Fibroblast of peridontal ligament (primary cell): ENCODE results near the gene ARHGAP24.

ENCODE experiments used
- DNase-seq: peaks from one replicate; pipeline ENCODE4 v3.0.0-alpha.2; 2010; ENCODE audit errors: extremely low read depth

The ARHGAP24 gene

DNA sequence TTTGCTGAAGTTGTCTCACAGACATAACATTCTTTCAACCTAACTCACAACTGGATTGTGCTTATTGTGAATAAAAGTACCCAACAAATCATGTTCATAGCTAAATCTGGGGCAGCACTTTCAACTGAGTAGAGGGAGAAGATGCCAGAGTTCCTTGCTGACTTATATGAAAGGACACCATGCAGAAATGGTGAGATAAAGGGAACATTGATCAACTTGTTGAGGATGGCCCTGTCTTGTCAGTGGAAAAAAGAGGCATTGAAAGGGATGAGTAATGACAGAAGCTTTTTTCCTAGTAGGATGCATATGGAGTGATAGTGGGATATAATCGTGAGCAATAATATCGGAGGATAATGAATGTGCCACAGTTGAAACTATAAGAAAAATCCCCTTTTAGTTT is 221.7 kb downstream of the ARHGAP24 start:
- no peak for DNase-seq

GRCh38 chr4:85697854-85698253 is 222.9 kb downstream of the ARHGAP24 start:
- no peak for DNase-seq

- no peak for DNase-seq
These were observed 225.4 kb downstream of the ARHGAP24 start for GRCh38 chr4:85700362-85700761.

DNA sequence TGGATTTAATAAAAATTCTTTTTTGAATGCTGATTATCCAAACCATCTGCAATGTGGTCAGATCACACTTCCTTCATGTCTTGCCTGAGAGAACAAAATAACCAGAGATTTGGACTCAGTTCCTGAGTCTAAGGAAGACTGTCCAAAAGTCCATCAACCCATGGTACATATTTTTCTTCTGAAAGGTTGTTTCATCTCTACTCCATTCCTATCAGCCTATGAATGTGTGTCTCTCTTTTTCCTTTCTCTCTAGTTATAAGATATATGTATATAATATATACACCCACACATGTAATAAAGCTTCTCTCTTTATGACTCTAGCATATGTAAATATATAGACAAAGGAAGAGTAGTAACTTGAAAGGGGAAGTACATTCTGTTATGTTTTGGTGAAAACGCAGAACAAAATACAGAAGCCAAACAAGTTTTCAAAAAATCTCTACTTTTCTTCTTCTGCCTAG is 226.9 kb downstream of the ARHGAP24 start:
- peak; percentile 57 for DNase-seq

DNA sequence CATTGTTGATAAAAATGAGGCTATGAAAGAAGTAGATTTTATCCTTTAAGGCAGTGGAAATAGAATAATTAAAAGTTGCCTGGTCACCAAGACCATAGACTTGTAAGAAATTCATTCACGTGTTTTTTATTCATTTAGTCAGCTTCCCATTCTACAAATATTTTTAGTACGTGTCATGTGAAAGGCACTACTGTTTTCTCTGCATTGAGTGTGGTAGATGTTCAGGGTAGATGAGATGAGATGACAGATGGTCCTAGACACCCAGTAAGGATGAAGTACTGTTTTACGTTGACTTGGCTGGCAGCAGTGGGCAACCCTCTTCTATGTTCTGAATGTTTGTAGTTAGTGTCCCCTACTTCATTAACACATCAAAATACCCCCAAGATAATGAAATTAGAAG is 228.1 kb downstream of the ARHGAP24 start:
- DNase-seq = no peak

DNA sequence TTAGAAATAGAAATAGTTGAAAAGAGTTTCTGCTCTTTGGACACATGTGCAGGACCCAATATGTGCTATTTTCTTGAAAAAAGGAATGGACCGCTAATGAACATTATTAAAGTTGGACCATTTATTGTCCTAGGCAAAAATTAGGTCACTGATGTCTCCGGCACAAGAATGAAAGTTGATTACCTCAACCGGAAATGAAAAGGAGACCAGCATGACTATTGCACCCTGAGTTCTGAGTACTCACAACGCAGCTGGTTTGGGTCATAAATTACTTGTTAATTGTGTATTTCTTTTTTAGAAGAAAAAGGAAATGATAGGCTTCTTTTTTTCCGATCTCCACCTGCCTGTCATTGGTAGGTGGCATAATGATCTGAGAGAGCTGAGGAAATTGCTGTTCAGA is 232.7 kb downstream of the ARHGAP24 start:
- DNase-seq = no peak

DNA sequence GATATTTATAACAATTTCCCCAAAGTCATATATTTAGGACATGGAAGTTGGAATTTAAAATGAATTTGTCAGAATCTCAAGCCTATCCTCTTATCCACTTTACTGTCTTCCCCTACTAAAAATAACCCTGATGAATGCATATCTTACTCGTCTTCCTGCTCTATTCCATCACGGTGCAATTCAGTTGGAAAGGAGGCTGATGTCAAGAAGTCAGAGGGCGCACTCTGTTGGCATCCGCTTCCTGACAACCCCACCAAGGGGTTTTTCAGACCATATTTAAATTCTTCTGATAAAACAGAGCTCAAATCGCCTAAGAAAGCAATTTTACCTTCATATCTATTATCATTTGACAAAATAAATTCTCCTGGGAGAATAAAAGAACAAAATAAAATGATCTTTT is 233.5 kb downstream of the ARHGAP24 start:
- no peak for DNase-seq

GRCh38 chr4:85713005-85713404 is 238.1 kb downstream of the ARHGAP24 start:
- no peak for DNase-seq

DNA sequence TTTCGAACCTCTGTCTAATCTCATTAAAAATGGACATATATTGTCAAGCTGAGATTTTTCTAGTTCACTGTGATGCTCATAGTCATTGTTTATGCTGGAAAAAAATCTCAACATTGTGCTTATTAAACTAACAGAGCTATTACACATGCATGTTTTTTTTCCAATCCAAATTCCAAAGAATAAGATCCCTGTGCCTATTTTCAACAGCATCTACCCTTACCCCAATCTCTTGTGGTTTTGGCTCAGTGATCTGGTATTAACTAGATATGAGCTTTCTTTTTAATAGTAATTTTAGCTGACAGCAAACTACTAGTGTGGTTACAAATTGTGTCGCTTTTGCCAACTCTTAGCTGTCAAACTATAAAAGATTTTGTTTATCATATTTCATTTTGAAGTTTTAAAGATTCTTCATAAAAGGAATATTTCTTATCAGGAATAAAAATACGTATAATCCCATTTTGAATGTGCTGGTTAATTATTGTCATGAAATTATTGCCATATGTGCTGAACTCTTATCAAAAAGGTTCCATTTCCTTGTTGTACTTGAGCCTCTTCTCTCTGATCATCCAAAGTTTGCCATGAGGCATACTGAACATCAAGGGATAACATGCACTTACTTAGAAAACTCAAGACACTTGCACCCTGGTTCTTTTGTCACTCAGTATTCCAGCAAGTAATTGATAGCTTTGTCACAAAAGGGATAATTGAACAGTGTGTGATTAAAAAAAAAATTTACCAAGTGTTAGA is 241.2 kb downstream of the ARHGAP24 start:
- DNase-seq = peak; percentile 65

- peak; percentile 78 for DNase-seq
These were observed 242.4 kb downstream of the ARHGAP24 start for GRCh38 chr4:85717351-85717750.

GRCh38 chr4:85717847-85718246 is 242.9 kb downstream of the ARHGAP24 start:
- no peak for DNase-seq

- peak; percentile 63 for DNase-seq
These were observed 245.8 kb downstream of the ARHGAP24 start for GRCh38 chr4:85720735-85721134.

DNA sequence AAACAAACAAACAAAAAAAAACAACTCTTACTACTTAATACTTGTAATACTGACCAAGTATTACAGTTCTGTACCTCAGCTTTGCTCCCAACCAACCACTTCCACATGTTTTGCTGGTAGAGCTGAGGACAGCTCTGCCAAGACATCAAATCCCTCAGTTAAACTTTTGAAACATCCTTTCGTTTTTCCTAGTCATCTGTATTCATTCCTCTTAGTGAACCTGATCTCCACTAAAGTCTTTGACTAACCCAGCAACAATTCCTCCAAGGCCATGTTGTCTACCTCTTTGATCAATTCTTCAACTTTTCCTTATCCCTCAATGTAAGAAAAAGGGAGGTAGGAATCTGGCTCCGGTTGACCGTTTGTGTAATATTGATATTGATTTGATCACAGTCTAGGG is 247.5 kb downstream of the ARHGAP24 start:
- no peak for DNase-seq

DNA sequence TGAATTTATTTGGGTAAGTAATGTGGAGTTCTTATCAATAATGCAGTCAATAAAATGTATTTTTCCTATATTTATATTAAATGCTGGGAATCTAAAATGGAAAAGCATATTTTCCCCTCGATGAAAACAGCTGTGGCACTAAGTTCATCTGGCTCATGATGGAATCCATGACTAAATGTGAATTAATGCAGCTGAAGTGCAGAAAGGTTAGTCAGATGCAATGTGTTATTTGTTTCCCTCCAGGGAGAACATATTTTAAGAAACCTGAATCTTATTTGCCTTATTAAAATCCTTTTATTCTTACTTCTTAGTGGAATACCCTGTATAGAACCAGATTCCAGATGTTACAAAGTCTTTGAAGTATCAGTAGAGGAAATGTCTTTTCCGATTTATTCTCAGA is 247.9 kb downstream of the ARHGAP24 start:
- DNase-seq = no peak

GRCh38 chr4:85724791-85725563 is 250.0 kb downstream of the ARHGAP24 start:
- peak; percentile 91 for DNase-seq

GRCh38 chr4:85725721-85726170 is 250.8 kb downstream of the ARHGAP24 start:
- no peak for DNase-seq

- DNase-seq = no peak
These were observed 251.6 kb downstream of the ARHGAP24 start for GRCh38 chr4:85726555-85726954.

DNA sequence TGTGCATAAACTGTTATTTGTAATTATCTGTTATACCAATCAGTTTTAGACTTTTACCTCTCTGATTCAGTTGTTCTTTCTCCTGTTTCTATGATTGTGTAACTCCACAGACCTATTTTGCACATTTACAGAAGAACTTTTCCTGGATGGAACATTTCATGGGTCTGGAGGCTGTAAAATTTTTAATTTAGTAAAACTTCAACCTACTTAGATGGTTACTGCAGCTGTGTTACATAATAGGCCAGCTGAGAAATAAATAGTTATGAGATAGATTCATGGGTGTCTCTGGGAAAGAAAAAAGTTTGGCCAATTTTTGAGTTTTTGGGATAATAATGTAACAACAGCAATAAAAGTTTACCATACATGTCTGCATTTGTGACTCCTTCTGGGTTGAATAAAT is 253.5 kb downstream of the ARHGAP24 start:
- no peak for DNase-seq

DNA sequence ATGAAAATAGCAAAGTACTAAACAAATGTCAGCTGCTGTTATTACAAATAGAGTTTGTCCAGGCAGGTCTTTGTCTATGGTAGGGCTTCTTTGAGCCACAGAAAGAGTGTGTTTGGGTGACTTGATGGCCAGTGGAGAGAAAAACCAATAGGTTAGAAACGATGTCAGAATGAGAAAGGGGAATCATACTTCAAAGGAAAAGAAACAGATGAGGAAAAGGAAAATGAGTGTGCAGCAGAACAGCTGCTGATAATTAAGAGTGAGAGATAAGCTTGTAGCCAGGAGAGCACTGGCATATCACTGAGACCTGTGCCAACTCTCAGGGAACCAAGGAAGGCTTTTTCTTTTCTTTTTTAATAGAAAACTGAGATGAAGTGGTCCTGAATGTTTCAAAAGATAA is 257.2 kb downstream of the ARHGAP24 start:
- no peak for DNase-seq

GRCh38 chr4:85733798-85734197 is 258.8 kb downstream of the ARHGAP24 start:
- DNase-seq = no peak

- no peak for DNase-seq
These were observed 259.5 kb downstream of the ARHGAP24 start for GRCh38 chr4:85734424-85734831.

DNA sequence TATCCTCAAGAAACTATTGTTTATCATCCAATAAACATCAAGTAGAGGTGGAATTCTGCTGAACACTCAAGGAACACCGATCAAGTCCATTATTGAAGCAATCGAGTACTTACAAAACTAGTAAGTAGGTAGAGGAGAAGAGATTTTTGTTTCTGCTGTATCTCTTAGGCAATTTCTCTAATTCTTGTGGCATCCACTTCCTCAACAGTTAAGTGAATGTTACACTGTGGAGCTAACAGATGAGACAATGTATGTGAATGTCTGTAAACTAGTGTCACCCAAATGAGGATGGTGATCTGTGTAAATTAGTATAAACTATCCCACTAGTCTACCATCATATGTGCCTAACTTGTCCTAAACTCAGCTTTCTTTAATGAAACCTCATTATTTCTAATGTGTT is 261.6 kb downstream of the ARHGAP24 start:
- no peak for DNase-seq

DNA sequence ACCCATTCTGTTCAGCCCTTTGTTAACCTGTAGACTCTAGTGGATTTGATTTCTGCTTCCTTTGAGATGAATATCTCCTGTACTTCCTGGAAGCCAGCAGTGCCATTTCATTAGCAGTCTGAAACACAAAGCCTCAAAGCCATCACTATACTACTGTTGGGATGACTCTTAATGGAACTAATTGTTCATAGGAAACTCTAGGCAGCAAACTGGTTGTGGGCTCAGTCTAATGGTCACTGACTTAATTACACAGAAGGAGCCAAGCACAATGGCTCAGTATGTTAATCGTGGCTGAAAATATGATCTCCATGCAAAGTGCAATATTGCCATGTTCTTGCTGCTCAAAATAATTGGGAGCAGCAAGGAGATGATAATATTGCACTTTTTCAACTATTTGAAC is 262.3 kb downstream of the ARHGAP24 start:
- DNase-seq = no peak
